Right lobe of liver (tissue), 4 donors: ENCODE measurements around the gene HUS1B.

Source experiments
- CTCF ChIP-seq, 4 donors: fragments of 200-600 bp in 3 of 4; fragments of 450-650 bp in 1 of 4; IDR thresholded peaks; one replicate each; pipeline versions ENCODE4 v1.5.1 to v1.8.0; 2016 to 2022; ENCODE audit warnings: antibody characterized with exemption in 4 of 4, mild to moderate bottlenecking in 2 of 4
- POLR2A ChIP-seq: fragments of 450-650 bp; IDR thresholded peaks from one replicate; pipeline ENCODE4 v1.6.1; 2017; ENCODE audit warnings: antibody characterized with exemption, mild to moderate bottlenecking
- donor health status: DM: no; HTN: no; CAD: no.
- donor health status: DM: no; HTN: no; CAD: no.
- donor health status: DM: no; HTN: yes; CAD: no.

GRCh38 chr6:674956-675355, 18.1 kb upstream of the HUS1B start:
- TF ChIP-seq CTCF (IDR thresholded peaks at IDR 0.05) (no peak), POLR2A (no peak)
